HL-60 (cell line): Measurements from ENCODE around the gene PDK2.

ENCODE experiments used
- CTCF ChIP-seq: IDR thresholded peaks from one replicate; pipeline ENCODE4 v1.5.1; 2011; ENCODE audit warnings: low read length, control low read depth, inconsistent platforms; ENCODE audit not compliant: insufficient read depth
- SPI1 ChIP-seq: IDR thresholded peaks from 2 replicates; pipeline ENCODE4 v1.6.1; 2012; ENCODE audit warnings: low read depth, mild to moderate bottlenecking, borderline replicate concordance

- TF ChIP-seq CTCF: no peak
- no peak for TF ChIP-seq SPI1
Measured at GRCh38 chr17:50133028-50133768, 38.0 kb downstream of the PDK2 start.
